Adipocyte (in vitro differentiated cells): Measurements from ENCODE around the gene BLACAT1.
A peak's percentile ranks its signal among the peaks of the same experiment; 100 is the strongest.

ENCODE experiments used
- DNase-seq: peaks from one replicate; pipeline ENCODE4 v3.0.0-alpha.2; 2015; ENCODE audit warnings: low read depth
- H3K27me3 ChIP-seq: replicated peaks from 2 replicates; pipeline ENCODE4 v1.7.0; 2013; ENCODE audit warnings: mild to moderate bottlenecking, low read length, moderate library complexity; ENCODE audit not compliant: control insufficient read depth, insufficient read depth
- H3K36me3 ChIP-seq: 2 replicates; pipeline ENCODE4 v1.7.0; 2013; ENCODE audit warnings: low read length, mild to moderate bottlenecking, moderate library complexity; ENCODE audit not compliant: control insufficient read depth, insufficient read depth, severe bottlenecking
- H3K4me1 ChIP-seq: 2 replicates; pipeline ENCODE4 v1.7.0; 2013; ENCODE audit warnings: mild to moderate bottlenecking, low read length, moderate library complexity; ENCODE audit not compliant: control insufficient read depth, insufficient read depth
- H3K4me3 ChIP-seq: 2 replicates; pipeline ENCODE4 v1.7.0; 2013; ENCODE audit warnings: mild to moderate bottlenecking, low read length, moderate library complexity
- H3K9ac ChIP-seq: 2 replicates; pipeline ENCODE4 v1.7.0; 2013; ENCODE audit warnings: mild to moderate bottlenecking, low read length, moderate library complexity
- H3K9me3 ChIP-seq: 2 replicates; pipeline ENCODE4 v1.7.0; 2013; ENCODE audit warnings: mild to moderate bottlenecking, low read length, moderate library complexity; ENCODE audit not compliant: control insufficient read depth

The BLACAT1 gene

GRCh38 chr1:205455581-205456382 is at the start of gene BLACAT1:
Gene BLACAT1, minus strand, starts transcription at chr1:205456045.
- H3K4me1 ChIP-seq, result no peaks in the 10 kb centered on the region
- H3K36me3 ChIP-seq, result no peaks in the 10 kb centered on the region
- H3K4me3 ChIP-seq, result no peak within 1 kb of the TSS
- DNase-seq, result no peak
- H3K27me3 ChIP-seq, result peaks cover 75% of the 10 kb centered on the region
- H3K9me3 ChIP-seq, result no peaks in the 10 kb centered on the region
- no peak within 1 kb of the TSS for H3K9ac ChIP-seq

- peaks cover 4% of the 10 kb centered on the region for H3K4me1 ChIP-seq
- peaks cover 29% of the 10 kb centered on the region for H3K27me3 ChIP-seq
- H3K9me3 ChIP-seq, result no peaks in the 10 kb centered on the region
- no peak overlapping the region for H3K9ac ChIP-seq
- H3K36me3 ChIP-seq, result no peaks in the 10 kb centered on the region
- no peak for DNase-seq
- peak overlapping the region; percentile 64 for H3K4me3 ChIP-seq
Measured at GRCh38 chr1:205505076-205505729, 49.4 kb upstream of the BLACAT1 start.

- Histone ChIP-seq H3K27me3 (peaks cover 29% of the 10 kb centered on the region), H3K4me1 (peaks cover 4% of the 10 kb centered on the region), H3K9me3 (no peaks in the 10 kb centered on the region), H3K36me3 (no peaks in the 10 kb centered on the region), H3K9ac (no peak within 1 kb of the TSS), H3K4me3 (peak within 1 kb of the TSS; percentile 64)
- peak; percentile 36 for DNase-seq
Measured at GRCh38 chr1:205504311-205505075, 48.6 kb upstream of the BLACAT1 start, which contains the start of gene CDK18. Gene CDK18, plus strand, starts transcription at chr1:205504669. Its CDS starts 18,499 bp downstream, at chr1:205523168.

- Histone ChIP-seq H3K9ac (no peak overlapping the region), H3K4me3 (no peak overlapping the region), H3K9me3 (no peaks in the 10 kb centered on the region), H3K36me3 (no peaks in the 10 kb centered on the region), H3K4me1 (peaks cover 4% of the 10 kb centered on the region), H3K27me3 (peaks cover 29% of the 10 kb centered on the region)
- DNase-seq, result no peak
Measured at GRCh38 chr1:205502992-205503391, 47.1 kb upstream of the BLACAT1 start.

GRCh38 chr1:205502111-205502810 is 46.4 kb upstream of the BLACAT1 start:
- no peak for DNase-seq
- Histone ChIP-seq H3K27me3 (peaks cover 36% of the 10 kb centered on the region), H3K9me3 (no peaks in the 10 kb centered on the region), H3K4me3 (no peak overlapping the region), H3K9ac (no peak overlapping the region), H3K36me3 (no peaks in the 10 kb centered on the region), H3K4me1 (peaks cover 4% of the 10 kb centered on the region)

GRCh38 chr1:205500240-205501233 is 44.7 kb upstream of the BLACAT1 start:
- Histone ChIP-seq H3K27me3 (peaks cover 38% of the 10 kb centered on the region), H3K36me3 (no peaks in the 10 kb centered on the region), H3K9ac (no peak overlapping the region), H3K9me3 (no peaks in the 10 kb centered on the region), H3K4me3 (no peak overlapping the region), H3K4me1 (peaks cover 4% of the 10 kb centered on the region)
- DNase-seq, result no peak

GRCh38 chr1:205499789-205500188 is 43.9 kb upstream of the BLACAT1 start:
- Histone ChIP-seq H3K4me1 (peaks cover 2% of the 10 kb centered on the region), H3K27me3 (peaks cover 38% of the 10 kb centered on the region), H3K36me3 (no peaks in the 10 kb centered on the region), H3K9ac (no peak overlapping the region), H3K4me3 (no peak overlapping the region), H3K9me3 (no peaks in the 10 kb centered on the region)
- no peak for DNase-seq

- no peak for DNase-seq
- no peak overlapping the region for H3K4me3 ChIP-seq
- H3K9me3 ChIP-seq, result no peaks in the 10 kb centered on the region
Measured at GRCh38 chr1:205497351-205497750, 41.5 kb upstream of the BLACAT1 start.

GRCh38 chr1:205496661-205497060 is 40.8 kb upstream of the BLACAT1 start:
- no peak for DNase-seq
- Histone ChIP-seq H3K27me3 (peaks cover 36% of the 10 kb centered on the region), H3K4me1 (peaks cover 20% of the 10 kb centered on the region), H3K9ac (no peak overlapping the region), H3K36me3 (no peaks in the 10 kb centered on the region), H3K9me3 (no peaks in the 10 kb centered on the region), H3K4me3 (no peak overlapping the region)

More at GRCh38 chr1:205497351-205497750, 41.5 kb upstream of the BLACAT1 start:
- Histone ChIP-seq H3K27me3 (peaks cover 34% of the 10 kb centered on the region), H3K36me3 (no peaks in the 10 kb centered on the region), H3K4me1 (peaks cover 14% of the 10 kb centered on the region), H3K9ac (no peak overlapping the region)

GRCh38 chr1:205495237-205495823 is 39.5 kb upstream of the BLACAT1 start:
- Histone ChIP-seq H3K36me3 (no peaks in the 10 kb centered on the region), H3K9me3 (no peaks in the 10 kb centered on the region), H3K4me3 (no peak overlapping the region), H3K9ac (no peak overlapping the region), H3K27me3 (peaks cover 44% of the 10 kb centered on the region), H3K4me1 (peaks cover 21% of the 10 kb centered on the region)
- no peak for DNase-seq
